Transverse colon (tissue), 4 donors: ENCODE results near the gene LRP1. TPM values are rescaled to one million over a fixed set of nuclear protein-coding genes. Genes with fewer than 3 reads are reported as not detected.

ENCODE experiments used
- DNase-seq: peaks from one replicate; pipeline ENCODE4 v3.0.0-alpha.2; 2019
- H3K27ac ChIP-seq, 4 donors: fragments of 200-600 bp; sonication (generic); 2 replicates each; pipeline ENCODE4 v1.5.1; 2016 to 2018; ENCODE audit warnings: inconsistent platforms in 4 of 4
- H3K27me3 ChIP-seq: fragments of 200-600 bp; sonication (generic); 2 replicates; pipeline ENCODE4 v1.5.1; 2017; ENCODE audit warnings: inconsistent platforms
- H3K36me3 ChIP-seq, 4 donors: fragments of 200-600 bp; sonication (generic); 2 replicates each; pipeline ENCODE4 v1.5.1; 2017 to 2019; ENCODE audit warnings: inconsistent platforms in 4 of 4
- H3K4me1 ChIP-seq, 4 donors: fragments of 200-600 bp; sonication (generic); 2 replicates each; pipeline ENCODE4 v1.5.1; 2017 to 2020; ENCODE audit warnings: inconsistent platforms in 4 of 4
- H3K4me3 ChIP-seq, 4 donors: fragments of 200-600 bp; sonication (generic); 1 replicate in 1 of 4; 2 replicates in 3 of 4; pipeline versions ENCODE4 v1.5.1 to v1.6.1; 2017 to 2019; ENCODE audit warnings: inconsistent platforms in 4 of 4
- H3K9me3 ChIP-seq, 2 donors: fragments of 200-600 bp; sonication (generic); 2 replicates each; pipeline ENCODE4 v1.5.1; 2017 to 2019; ENCODE audit warnings: inconsistent platforms in 2 of 2
- CTCF ChIP-seq, 5 experiments: fragments of 200-600 bp in 3 of 5; fragments of 450-650 bp in 2 of 5; sonication (generic) in 3 of 5; IDR thresholded peaks; 1 replicate in 2 of 5; 2 replicates in 3 of 5; pipeline ENCODE4 v1.5.1; 2016 to 2017; ENCODE audit warnings: antibody characterized with exemption in 5 of 5, inconsistent platforms in 3 of 5, mild to moderate bottlenecking in 2 of 5, moderate library complexity in 1 of 5
- EP300 ChIP-seq: sonication (generic); formaldehyde crosslinking; IDR thresholded peaks from one replicate; pipeline ENCODE4 v1.6.1; 2017; ENCODE audit warnings: antibody characterized with exemption, low read depth
- POLR2A ChIP-seq: fragments of 450-650 bp; IDR thresholded peaks from one replicate; pipeline ENCODE4 v1.6.1; 2016; ENCODE audit warnings: antibody characterized with exemption, mild to moderate bottlenecking, moderate library complexity
- POLR2AphosphoS5 ChIP-seq, 3 donors: sonication (generic); formaldehyde crosslinking; IDR thresholded peaks; one replicate each; pipeline ENCODE4 v1.6.1; 2016; ENCODE audit warnings: antibody characterized with exemption in 3 of 3
- WGBS, 2 donors: methylation state at CpG; one replicate each; pipeline ENCODE4 v1.1.5; 2018; ENCODE audit warnings: low coverage in 1 of 2; 5-methylcytosine and 5-hydroxymethylcytosine counted together
- in situ Hi-C, 4 donors: fragments of 200-750 bp; cut with MboI; loops; one replicate each; pipeline versions ENCODE4 v1.15.0 to v1.15.1; 2017; ENCODE audit warnings: low sequenced_read_pairs in 3 of 4, low pct_ligation_motif_present in 1 of 4, low pct_unique_long_range_greater_than_20kb in 1 of 4
- intact Hi-C: fragments of 100-400 bp; cut with DNase I; formaldehyde crosslinking; loops from one replicate; pipeline ENCODE4 v1.15.1; 2023; ENCODE audit warnings: low total_unique reads
- total RNA-seq, 4 donors: library from RNA; depleted of rRNA; stranded (reverse); fragments of >200 nt; gene quantifications; one replicate each; pipeline ENCODE4 v1.1.0, GENCODE V29; 2016

LRP1 gene
- total RNA-seq, 4 donors from 2014 or later = 94.3 to 248 (median 199) TPM

GRCh38 chr12:57101892-57102695 is 26.2 kb upstream of the LRP1 start:
- no peaks in the 10 kb centered on the region for H3K9me3 ChIP-seq
- TF ChIP-seq POLR2AphosphoS5 (IDR thresholded peaks at IDR 0.05) (peak in 2 of 3 donors; percentile 22 to 30), POLR2A (no peak)
- DNase-seq = peak; percentile 61
- peaks cover 0 to 45% (median 19%) of the 10 kb centered on the region in 4 donors for H3K36me3 ChIP-seq
- H3K27ac ChIP-seq = peak overlapping the region; percentile 26 to 66 (median 55)
- WGBS, 2 donors = 67% methylated on average over 15 of the region's 15 CpGs; no CpG with 5 or more reads in 1 of the 2 donors
- intact Hi-C loops = no loop called here
- in situ Hi-C loops = no loop called here
- no peak overlapping the region for H3K4me3 ChIP-seq
- no peaks in the 10 kb centered on the region for H3K27me3 ChIP-seq
- H3K4me1 ChIP-seq = peaks cover 0 to 47% (median 8%) of the 10 kb centered on the region in 4 donors

GRCh38 chr12:57103856-57104255 is 24.4 kb upstream of the LRP1 start:
- intact Hi-C loops = no loop called here
- no peak for DNase-seq
- in situ Hi-C loops = no loop called here
- H3K4me3 ChIP-seq = no peak overlapping the region
- peaks cover 0 to 49% (median 12%) of the 10 kb centered on the region in 4 donors for H3K36me3 ChIP-seq
- TF ChIP-seq CTCF (IDR thresholded peaks at IDR 0.05) (no peak), POLR2A (no peak), EP300 (no peak), POLR2AphosphoS5 (IDR thresholded peaks at IDR 0.05) (no peak)
- H3K9me3 ChIP-seq = no peaks in the 10 kb centered on the region
- no peak overlapping the region for H3K27ac ChIP-seq
- peaks cover 0 to 64% (median 17%) of the 10 kb centered on the region in 4 donors for H3K4me1 ChIP-seq
- WGBS, 2 donors = 90% methylated on average over 7 of the region's 7 CpGs; no CpG with 5 or more reads in 1 of the 2 donors
- H3K27me3 ChIP-seq = no peaks in the 10 kb centered on the region

- peaks cover 4 to 68% (median 23%) of the 10 kb centered on the region in 4 donors for H3K4me1 ChIP-seq
- peaks cover 0 to 43% (median 10%) of the 10 kb centered on the region in 4 donors for H3K36me3 ChIP-seq
- 89 to 92% methylated on average over 6 to 12 of the region's 12 CpGs for WGBS, 2 donors
These were observed 23.9 kb upstream of the LRP1 start for GRCh38 chr12:57104292-57104910.

GRCh38 chr12:57105011-57105753 is 23.1 kb upstream of the LRP1 start:
- H3K36me3 ChIP-seq = peaks cover 0 to 37% (median 10%) of the 10 kb centered on the region in 4 donors
- 83 to 93% methylated on average over 1 to 12 of the region's 14 CpGs for WGBS, 2 donors
- H3K27me3 ChIP-seq = no peaks in the 10 kb centered on the region
- H3K4me1 ChIP-seq = peaks cover 9 to 67% (median 30%) of the 10 kb centered on the region in 4 donors
- TF ChIP-seq EP300 (no peak), POLR2AphosphoS5 (IDR thresholded peaks at IDR 0.05) (no peak), POLR2A (no peak), CTCF (IDR thresholded peaks at IDR 0.05) (no peak)
- no peak overlapping the region for H3K27ac ChIP-seq
- in situ Hi-C loops = no loop called here
- H3K9me3 ChIP-seq = no peaks in the 10 kb centered on the region
- no peak for DNase-seq
- no peak overlapping the region for H3K4me3 ChIP-seq
- intact Hi-C loops = no loop called here

More at GRCh38 chr12:57104292-57104910, 23.9 kb upstream of the LRP1 start:
- no peak overlapping the region for H3K27ac ChIP-seq
- H3K27me3 ChIP-seq = no peaks in the 10 kb centered on the region
- no peak for DNase-seq
- no peak for TF ChIP-seq POLR2A
- TF ChIP-seq CTCF (IDR thresholded peaks at IDR 0.05) = no peak
- TF ChIP-seq EP300 = no peak
- TF ChIP-seq POLR2AphosphoS5 (IDR thresholded peaks at IDR 0.05) = no peak
- H3K9me3 ChIP-seq = no peaks in the 10 kb centered on the region
- in situ Hi-C loops = no loop called here
- intact Hi-C loops = no loop called here
- no peak overlapping the region for H3K4me3 ChIP-seq
